A673 (cell line): ENCODE results near the gene TREM1. TPM values are rescaled to one million over a fixed set of nuclear protein-coding genes. Genes with fewer than 3 reads are reported as not detected.

Experiments
- BruUV-seq: library from RNA; stranded (reverse); fragments of 400-500 nt; replicated peaks from 2 replicates; lab custom pipeline; 2021; lab: Mats Ljungman, UMichigan
- CTCF ChIA-PET: fragments of 300-600 bp; sonication (Branson Sonifier 250); formaldehyde crosslinking; loops from one replicate; lab custom pipeline; 2022; ENCODE audit warnings: antibody characterized with exemption; lab: Charles Lee
- POLR2A ChIA-PET: fragments of 300-600 bp; sonication (Branson Sonifier 250); formaldehyde crosslinking; loops from one replicate; lab custom pipeline; 2022; ENCODE audit warnings: antibody characterized with exemption; ENCODE audit not compliant: low non-redundant PET; lab: Charles Lee
- DNase-seq: peaks from one replicate; pipeline ENCODE4 v3.0.0-alpha.2; 2015; ENCODE audit warnings: low spot score
- H3K27ac ChIP-seq: fragments of 200-600 bp; sonication (generic); 2 replicates; pipeline ENCODE4 v1.5.1; 2016; ENCODE audit warnings: mixed run types, low read depth, mild to moderate bottlenecking, mixed read lengths, antibody characterized with exemption, low read length; ENCODE audit not compliant: poor library complexity, severe bottlenecking
- H3K27me3 ChIP-seq: fragments of 200-600 bp; sonication (generic); replicated peaks from 2 replicates; pipeline ENCODE4 v1.6.1; 2017; ENCODE audit warnings: mixed run types, low read depth, mild to moderate bottlenecking, mixed read lengths, antibody characterized with exemption, low read length; ENCODE audit not compliant: insufficient read depth, poor library complexity
- H3K36me3 ChIP-seq: fragments of 200-600 bp; sonication (generic); 2 replicates; pipeline ENCODE4 v1.6.1; 2016; ENCODE audit warnings: mixed run types, mild to moderate bottlenecking, mixed read lengths, antibody characterized with exemption, low read length; ENCODE audit not compliant: insufficient read depth, poor library complexity, severe bottlenecking
- H3K4me1 ChIP-seq: fragments of 200-600 bp; sonication (generic); 2 replicates; pipeline ENCODE4 v1.6.1; 2017; ENCODE audit warnings: mixed run types, mild to moderate bottlenecking, mixed read lengths, antibody characterized with exemption, low read length; ENCODE audit not compliant: insufficient read depth, poor library complexity, severe bottlenecking
- H3K4me3 ChIP-seq: fragments of 200-600 bp; sonication (generic); 2 replicates; pipeline ENCODE4 v1.5.1; 2016; ENCODE audit warnings: low read depth, mixed run types, mild to moderate bottlenecking, mixed read lengths, low read length; ENCODE audit not compliant: poor library complexity, severe bottlenecking
- H3K9me3 ChIP-seq: fragments of 200-600 bp; sonication (generic); 2 replicates; pipeline ENCODE4 v1.6.1; 2016; ENCODE audit warnings: mixed run types, low read depth, mild to moderate bottlenecking, mixed read lengths, antibody characterized with exemption, low read length; ENCODE audit not compliant: poor library complexity, severe bottlenecking
- CTCF ChIP-seq: fragments of 300-800, 200-600 bp; sonication (generic); conservative IDR thresholded peaks from 2 replicates; pipeline ENCODE4 v1.5.1; 2017; ENCODE audit warnings: low read depth, mild to moderate bottlenecking, antibody characterized with exemption, low read length, moderate library complexity, mixed read lengths
- EZH2 ChIP-seq: fragments of 200-600 bp; sonication (generic); IDR thresholded peaks from 2 replicates; pipeline ENCODE4 v1.6.1; 2017; ENCODE audit warnings: borderline replicate concordance, low read depth, mild to moderate bottlenecking, mixed read lengths, antibody characterized with exemption, low read length; ENCODE audit not compliant: poor library complexity, severe bottlenecking
- intact Hi-C: fragments of 100-400 bp; cut with micrococcal nuclease; formaldehyde crosslinking; loops from one replicate; pipeline ENCODE4 v1.10.0; 2022; ENCODE audit not compliant: unreplicated experiment
- total RNA-seq: library from RNA; stranded (reverse); gene quantifications from 2 replicates; pipeline ENCODE4 v1.2.3, GENCODE V29; 2021

The TREM1 gene
- total RNA-seq, 1 experiment from 2014 or later = not detected

- TF ChIP-seq CTCF (no peak), EZH2 (no peak)
- Histone ChIP-seq H3K9me3 (peaks cover 18% of the 10 kb centered on the region), H3K4me1 (peaks cover 44% of the 10 kb centered on the region), H3K4me3 (peak overlapping the region; percentile 7), H3K27me3 (no peaks in the 10 kb centered on the region), H3K36me3 (no peaks in the 10 kb centered on the region), H3K27ac (peak overlapping the region; percentile 90)
- no TSS peak for BruUV-seq
- DNase-seq = no peak
- intact Hi-C loops = no loop called here
- CTCF ChIA-PET = interaction anchor here (0.5 kb wide), 1 partner anchor 20 kb away, joined by 5 read pairs; no protein-coding TSS in a partner anchor
- POLR2A ChIA-PET = interaction anchor here (0.8 kb wide), 1 partner anchor 1900 kb away, joined by 4 read pairs; no protein-coding TSS in a partner anchor
Measured at GRCh38 chr6:41258196-41258493, 28.3 kb downstream of the TREM1 start.

GRCh38 chr6:41257369-41258195 is 28.9 kb downstream of the TREM1 start:
- no peaks in the 10 kb centered on the region for H3K36me3 ChIP-seq
- H3K27ac ChIP-seq = peak overlapping the region; percentile 90
- intact Hi-C loops = no loop called here
- CTCF ChIA-PET = interaction anchor here (0.5 kb wide), 1 partner anchor 20 kb away, joined by 5 read pairs; no protein-coding TSS in a partner anchor
- POLR2A ChIA-PET = interaction anchor here (0.8 kb wide), 1 partner anchor 1900 kb away, joined by 4 read pairs; no protein-coding TSS in a partner anchor
- DNase-seq = peak; percentile 96
- no peaks in the 10 kb centered on the region for H3K27me3 ChIP-seq
- BruUV-seq = no TSS peak
- no peak for TF ChIP-seq EZH2
- H3K4me3 ChIP-seq = peak overlapping the region; percentile 7
- H3K4me1 ChIP-seq = peaks cover 44% of the 10 kb centered on the region
- H3K9me3 ChIP-seq = peaks cover 17% of the 10 kb centered on the region

GRCh38 chr6:41256383-41256782 is 30.1 kb downstream of the TREM1 start:
- DNase-seq = no peak
- peaks cover 44% of the 10 kb centered on the region for H3K4me1 ChIP-seq
- no peak for TF ChIP-seq EZH2
- TF ChIP-seq CTCF = no peak
- intact Hi-C loops = no loop called here
- no peak overlapping the region for H3K4me3 ChIP-seq
- H3K27ac ChIP-seq = peak overlapping the region; percentile 90
- no peaks in the 10 kb centered on the region for H3K36me3 ChIP-seq
- no TSS peak for BruUV-seq
- ChIA-PET CTCF (interaction anchor here (0.7 kb wide), 1 partner anchor 228 kb away, joined by 12 read pairs; no protein-coding TSS in a partner anchor), POLR2A (interaction anchor here (0.6 kb wide), 1 partner anchor 271 kb away, joined by 13 read pairs; no protein-coding TSS in a partner anchor)
- no peaks in the 10 kb centered on the region for H3K27me3 ChIP-seq
- H3K9me3 ChIP-seq = peaks cover 9% of the 10 kb centered on the region
